Astrocyte (in vitro differentiated cells and primary cell): Measurements from ENCODE around the gene DGKE. TPM values are rescaled to one million over a fixed set of nuclear protein-coding genes. Genes with fewer than 3 reads are reported as not detected.

Experiments used
- DNase-seq: peaks from one replicate; pipeline ENCODE4 v3.0.0-alpha.2; 2010; ENCODE audit warnings: low read depth
- FAIRE-seq: peaks from 2 replicates; lab custom pipeline; 2011; peaks lifted over from hg19 to GRCh38; lab: Jason Lieb, UNC
- H2AFZ ChIP-seq: 2 replicates; pipeline ENCODE4 v1.6.0; 2012; ENCODE audit warnings: low read depth, low read length, inconsistent platforms
- H3K27ac ChIP-seq: 2 replicates; pipeline ENCODE4 v1.5.1; 2011; ENCODE audit warnings: low read depth, low read length, inconsistent platforms
- H3K27me3 ChIP-seq: 2 replicates; pipeline ENCODE4 v1.6.0; 2011; ENCODE audit warnings: low read length, inconsistent platforms; ENCODE audit not compliant: insufficient read depth
- H3K36me3 ChIP-seq: 2 replicates; pipeline ENCODE4 v1.5.1; 2011; ENCODE audit warnings: low read length, inconsistent platforms; ENCODE audit not compliant: insufficient read depth
- H3K4me1 ChIP-seq: 2 replicates; pipeline ENCODE4 v1.5.1; 2011; ENCODE audit warnings: low read length, inconsistent platforms; ENCODE audit not compliant: insufficient read depth
- H3K4me2 ChIP-seq: 2 replicates; pipeline ENCODE4 v1.6.0; 2012; ENCODE audit warnings: low read length, inconsistent platforms
- H3K4me3 ChIP-seq: 2 replicates; pipeline ENCODE4 v1.5.1; 2011; ENCODE audit warnings: low read depth, mild to moderate bottlenecking, low read length, inconsistent platforms; ENCODE audit not compliant: insufficient read depth
- H3K79me2 ChIP-seq: 2 replicates; pipeline ENCODE4 v1.6.0; 2012; ENCODE audit warnings: mild to moderate bottlenecking, low read length, inconsistent platforms; ENCODE audit not compliant: insufficient read depth
- H3K9ac ChIP-seq: 2 replicates; pipeline ENCODE4 v1.6.0; 2012; ENCODE audit warnings: mild to moderate bottlenecking, low read length, inconsistent platforms
- H3K9me3 ChIP-seq: 2 replicates; pipeline ENCODE4 v1.5.1; 2012; ENCODE audit warnings: low read depth, mild to moderate bottlenecking, low read length, inconsistent platforms; ENCODE audit not compliant: insufficient read depth
- H4K20me1 ChIP-seq: 2 replicates; pipeline ENCODE4 v1.6.0; 2012; ENCODE audit warnings: low read length, inconsistent platforms; ENCODE audit not compliant: insufficient read depth
- H3K27ac Mint-ChIP-seq: one replicate; pipeline ENCODE4 v1.8.0; 2021; ENCODE audit warnings: mild to moderate bottlenecking, mixed read lengths; ENCODE audit not compliant: unreplicated experiment
- H3K27me3 Mint-ChIP-seq: one replicate; pipeline ENCODE4 v1.8.0; 2021; ENCODE audit warnings: low read depth, mixed read lengths; ENCODE audit not compliant: unreplicated experiment
- H3K36me3 Mint-ChIP-seq: one replicate; pipeline ENCODE4 v1.8.0; 2021; ENCODE audit warnings: low read depth, mixed read lengths; ENCODE audit not compliant: unreplicated experiment
- H3K4me1 Mint-ChIP-seq: one replicate; pipeline ENCODE4 v1.8.0; 2021; ENCODE audit warnings: low read depth, mixed read lengths; ENCODE audit not compliant: unreplicated experiment
- H3K4me3 Mint-ChIP-seq: one replicate; pipeline ENCODE4 v1.8.0; 2021; ENCODE audit warnings: mild to moderate bottlenecking, moderate library complexity, mixed read lengths; ENCODE audit not compliant: unreplicated experiment
- H3K9me3 Mint-ChIP-seq: one replicate; pipeline ENCODE4 v1.8.0; 2021; ENCODE audit warnings: mild to moderate bottlenecking, mixed read lengths; ENCODE audit not compliant: unreplicated experiment
- EZH2 ChIP-seq: IDR thresholded peaks from 2 replicates; pipeline ENCODE4 v1.6.1; 2012; ENCODE audit warnings: mild to moderate bottlenecking, low read length, inconsistent platforms; ENCODE audit not compliant: insufficient read depth
- total RNA-seq: library from RNA; stranded (reverse); gene quantifications from 2 replicates; pipeline ENCODE4 v1.2.1, GENCODE V29; 2021
- TF ChIP-seq, protein P1 (sequence below): IDR thresholded peaks from 2 replicates; pipeline ENCODE4 v1.5.1; 2011; ENCODE audit warnings: low read depth, mild to moderate bottlenecking, inconsistent platforms, low read length, moderate library complexity; ENCODE audit not compliant: insufficient read depth

Gene DGKE
- total RNA-seq, 1 donor from 2014 or later = 5.5 TPM

DNA sequence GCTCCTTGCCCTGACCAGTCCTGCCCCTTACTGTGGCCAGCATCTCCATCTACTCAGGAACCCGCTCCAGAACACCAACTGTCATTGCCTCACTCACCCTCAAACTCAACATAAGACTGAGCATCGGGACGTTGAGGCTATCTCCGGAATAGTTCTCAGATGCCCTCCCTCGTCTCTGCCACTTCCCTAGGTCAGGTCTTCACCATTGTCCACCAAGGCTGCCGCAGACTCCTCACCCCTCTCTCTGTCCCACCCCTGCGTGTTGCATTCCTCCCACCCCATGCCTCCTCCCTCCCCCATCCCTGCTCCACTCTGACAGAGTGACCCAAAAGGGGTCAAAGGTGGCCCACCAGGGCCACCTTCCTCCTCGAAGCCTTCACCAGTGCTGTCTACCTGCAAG, 37.4 kb upstream of the DGKE start:
- no peak overlapping the region for H3K4me3 Mint-ChIP-seq
- H3K4me1 ChIP-seq = no peaks in the 10 kb centered on the region
- no peaks in the 10 kb centered on the region for H3K36me3 ChIP-seq
- H3K9me3 Mint-ChIP-seq = peaks cover 3% of the 10 kb centered on the region
- peaks cover 14% of the 10 kb centered on the region for H3K27me3 Mint-ChIP-seq
- H3K9ac ChIP-seq = no peak overlapping the region
- H2AFZ ChIP-seq = no peak overlapping the region
- peaks cover 6% of the 10 kb centered on the region for H3K4me1 Mint-ChIP-seq
- H3K27me3 ChIP-seq = peaks cover 16% of the 10 kb centered on the region
- TF ChIP-seq, protein P1, sequence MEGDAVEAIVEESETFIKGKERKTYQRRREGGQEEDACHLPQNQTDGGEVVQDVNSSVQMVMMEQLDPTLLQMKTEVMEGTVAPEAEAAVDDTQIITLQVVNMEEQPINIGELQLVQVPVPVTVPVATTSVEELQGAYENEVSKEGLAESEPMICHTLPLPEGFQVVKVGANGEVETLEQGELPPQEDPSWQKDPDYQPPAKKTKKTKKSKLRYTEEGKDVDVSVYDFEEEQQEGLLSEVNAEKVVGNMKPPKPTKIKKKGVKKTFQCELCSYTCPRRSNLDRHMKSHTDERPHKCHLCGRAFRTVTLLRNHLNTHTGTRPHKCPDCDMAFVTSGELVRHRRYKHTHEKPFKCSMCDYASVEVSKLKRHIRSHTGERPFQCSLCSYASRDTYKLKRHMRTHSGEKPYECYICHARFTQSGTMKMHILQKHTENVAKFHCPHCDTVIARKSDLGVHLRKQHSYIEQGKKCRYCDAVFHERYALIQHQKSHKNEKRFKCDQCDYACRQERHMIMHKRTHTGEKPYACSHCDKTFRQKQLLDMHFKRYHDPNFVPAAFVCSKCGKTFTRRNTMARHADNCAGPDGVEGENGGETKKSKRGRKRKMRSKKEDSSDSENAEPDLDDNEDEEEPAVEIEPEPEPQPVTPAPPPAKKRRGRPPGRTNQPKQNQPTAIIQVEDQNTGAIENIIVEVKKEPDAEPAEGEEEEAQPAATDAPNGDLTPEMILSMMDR = no peak
- no peak for TF ChIP-seq EZH2
- H3K4me3 ChIP-seq = no peak overlapping the region
- no peak overlapping the region for H3K4me2 ChIP-seq
- no peak overlapping the region for H3K27ac Mint-ChIP-seq
- no peak overlapping the region for H3K27ac ChIP-seq
- FAIRE-seq = no peak
- no peaks in the 10 kb centered on the region for H3K79me2 ChIP-seq
- no peak for DNase-seq
- H3K36me3 Mint-ChIP-seq = peaks cover 5% of the 10 kb centered on the region
- H3K9me3 ChIP-seq = no peaks in the 10 kb centered on the region
- no peaks in the 10 kb centered on the region for H4K20me1 ChIP-seq

DNA sequence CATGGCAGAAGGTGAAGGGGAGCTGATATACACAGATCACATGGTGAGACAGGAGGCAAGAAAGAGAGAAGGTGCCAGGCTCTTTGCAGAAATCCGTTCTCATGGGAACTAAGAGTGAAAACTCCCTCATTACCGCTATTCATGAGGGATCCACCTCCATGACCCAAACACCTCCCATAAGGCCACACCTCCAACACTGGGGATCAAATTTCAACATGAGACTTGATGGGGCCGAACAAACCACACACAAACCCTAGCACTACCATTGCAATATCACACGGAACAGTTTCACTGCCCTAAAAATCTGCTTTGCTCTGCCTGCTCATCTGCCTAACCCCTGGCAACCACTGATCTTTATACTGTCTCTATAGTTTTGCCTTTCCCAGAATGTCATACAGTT, 35.0 kb upstream of the DGKE start:
- TF ChIP-seq, protein P1 = no peak
- TF ChIP-seq EZH2 = no peak
- Histone ChIP-seq H3K36me3 (no peaks in the 10 kb centered on the region), H3K4me1 (no peaks in the 10 kb centered on the region), H3K79me2 (no peaks in the 10 kb centered on the region), H2AFZ (no peak overlapping the region), H4K20me1 (no peaks in the 10 kb centered on the region), H3K27ac (no peak overlapping the region), H3K27me3 (peaks cover 12% of the 10 kb centered on the region), H3K4me2 (no peak overlapping the region), H3K9me3 (no peaks in the 10 kb centered on the region), H3K4me3 (no peak overlapping the region), H3K9ac (no peak overlapping the region)
- Mint-ChIP-seq H3K9me3 (peaks cover 3% of the 10 kb centered on the region), H3K36me3 (peaks cover 5% of the 10 kb centered on the region), H3K4me1 (peaks cover 6% of the 10 kb centered on the region), H3K27me3 (peaks cover 13% of the 10 kb centered on the region), H3K4me3 (no peak overlapping the region), H3K27ac (no peak overlapping the region)
- DNase-seq (peak; percentile 14), FAIRE-seq (no peak)

DNA sequence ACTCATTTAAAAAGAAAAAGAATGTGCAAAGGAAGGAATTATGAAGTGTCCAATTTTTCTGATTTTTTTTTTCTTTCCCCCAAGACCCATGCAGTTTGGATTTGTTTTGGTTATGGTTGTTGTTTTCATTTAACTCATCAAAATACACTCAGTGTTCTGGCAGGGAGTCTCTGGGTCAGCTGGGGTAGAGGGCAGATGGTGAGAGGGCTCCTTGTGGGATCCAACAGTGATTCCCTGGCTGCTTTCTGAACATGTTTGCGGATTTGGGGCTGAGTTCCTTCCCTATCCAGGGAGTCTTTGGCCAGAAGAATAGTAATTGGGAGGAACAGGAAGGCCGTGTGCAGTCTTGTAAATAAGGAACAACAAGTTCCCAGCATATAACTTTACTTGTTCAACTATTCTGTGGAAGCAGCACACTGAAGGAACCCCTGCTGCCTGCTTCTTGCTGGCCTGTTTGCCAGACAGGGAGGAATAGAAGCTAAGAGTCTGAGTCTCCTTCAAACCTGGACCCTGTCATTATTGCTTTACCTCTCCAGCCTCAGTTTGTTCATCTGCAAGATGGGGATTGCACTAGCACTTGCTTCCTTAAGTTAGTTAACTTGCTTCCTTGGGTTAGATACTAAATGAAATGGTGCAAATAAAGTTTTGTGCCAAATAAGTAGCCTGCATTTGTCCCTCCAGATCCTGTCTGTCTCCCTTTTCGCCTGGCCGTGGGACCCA, 32.3 kb upstream of the DGKE start:
- no peak overlapping the region for H3K27ac Mint-ChIP-seq
- H3K9ac ChIP-seq = no peak overlapping the region
- H3K4me2 ChIP-seq = no peak overlapping the region
- H3K4me3 Mint-ChIP-seq = no peak overlapping the region
- no peaks in the 10 kb centered on the region for H3K4me1 ChIP-seq
- H3K36me3 ChIP-seq = no peaks in the 10 kb centered on the region
- no peaks in the 10 kb centered on the region for H3K9me3 ChIP-seq
- peaks cover 3% of the 10 kb centered on the region for H3K27me3 ChIP-seq
- no peaks in the 10 kb centered on the region for H3K79me2 ChIP-seq
- DNase-seq = no peak
- peaks cover 2% of the 10 kb centered on the region for H3K36me3 Mint-ChIP-seq
- H3K27ac ChIP-seq = no peak overlapping the region
- no peaks in the 10 kb centered on the region for H4K20me1 ChIP-seq
- H3K27me3 Mint-ChIP-seq = peaks cover 4% of the 10 kb centered on the region
- no peak overlapping the region for H2AFZ ChIP-seq
- no peak for FAIRE-seq
- peaks cover 6% of the 10 kb centered on the region for H3K4me1 Mint-ChIP-seq
- peaks cover 3% of the 10 kb centered on the region for H3K9me3 Mint-ChIP-seq
- H3K4me3 ChIP-seq = no peak overlapping the region
- no peak for TF ChIP-seq EZH2
- TF ChIP-seq, protein P1 = no peak
